SU-DHL-6 (cell line): ENCODE measurements around the gene ANKRD30A.

Source experiments
- H2AFZ ChIP-seq: fragments of 200-600 bp; sonication (generic); 2 replicates; pipeline ENCODE4 v1.6.1; 2014; ENCODE audit warnings: low read depth, mild to moderate bottlenecking, moderate library complexity, mixed read lengths, antibody characterized with exemption, low read length; ENCODE audit not compliant: severe bottlenecking
- H3F3A ChIP-seq: fragments of 200-600 bp; shearing (Covaris generic); 2 replicates; pipeline ENCODE4 v1.6.0; 2016; ENCODE audit warnings: antibody characterized with exemption, mild to moderate bottlenecking; ENCODE audit not compliant: insufficient read depth
- H3K27ac ChIP-seq: fragments of 200-600 bp; sonication (generic); 2 replicates; pipeline ENCODE4 v1.5.1; 2016; ENCODE audit warnings: low read depth, mild to moderate bottlenecking, low read length, moderate library complexity, mixed read lengths
- H3K27me3 ChIP-seq: fragments of 200-600 bp; sonication (generic), shearing (Covaris generic); 2 replicates; pipeline ENCODE4 v1.6.0; 2014; ENCODE audit warnings: mild to moderate bottlenecking, low read length
- H3K36me3 ChIP-seq: fragments of 200-600 bp; sonication (generic); 2 replicates; pipeline ENCODE4 v1.6.1; 2014; ENCODE audit warnings: mild to moderate bottlenecking, low read length, mixed read lengths
- H3K4me2 ChIP-seq: fragments of 300-600, 200-600 bp; shearing (Covaris generic), sonication (generic); 2 replicates; pipeline ENCODE4 v1.6.0; 2014; ENCODE audit warnings: low read length, low read depth, mild to moderate bottlenecking; ENCODE audit not compliant: poor library complexity, severe bottlenecking
- H3K4me3 ChIP-seq: fragments of 200-600 bp; sonication (generic); 2 replicates; pipeline ENCODE4 v1.5.1; 2014; ENCODE audit warnings: antibody characterized with exemption, low read length, mild to moderate bottlenecking, mixed read lengths; ENCODE audit not compliant: insufficient read depth, poor library complexity, severe bottlenecking
- H3K79me2 ChIP-seq: fragments of 200-600 bp; sonication (generic); 2 replicates; pipeline ENCODE4 v1.6.1; 2014; ENCODE audit warnings: mild to moderate bottlenecking, low read length, moderate library complexity; ENCODE audit not compliant: insufficient read depth
- H3K9ac ChIP-seq: fragments of 200-600 bp; sonication (generic); 2 replicates; pipeline ENCODE4 v1.7.0; 2014; ENCODE audit warnings: mild to moderate bottlenecking, low read length
- H3K9me2 ChIP-seq: fragments of 200-600 bp; sonication (generic); replicated peaks from 2 replicates; pipeline ENCODE4 v1.6.1; 2014; ENCODE audit warnings: low read length; ENCODE audit not compliant: insufficient read depth
- H3K9me3 ChIP-seq: fragments of 200-600 bp; sonication (generic); 2 replicates; pipeline ENCODE4 v1.6.1; 2014; ENCODE audit warnings: low read length, mixed read lengths; ENCODE audit not compliant: insufficient read depth
- H4K20me1 ChIP-seq: fragments of 200-600 bp; sonication (generic); 2 replicates; pipeline ENCODE4 v1.6.1; 2014; ENCODE audit warnings: low read depth, mild to moderate bottlenecking, antibody characterized with exemption, low read length, moderate library complexity, mixed read lengths
- CTCF ChIP-seq: fragments of 200-600 bp; sonication (generic); IDR thresholded peaks from one replicate; pipeline ENCODE4 v1.5.1; 2017; ENCODE audit warnings: antibody characterized with exemption, mild to moderate bottlenecking, low read length, moderate library complexity; ENCODE audit not compliant: insufficient read depth, poor library complexity, severe bottlenecking
- EZH2phosphoT487 ChIP-seq: fragments of 200-600 bp; sonication (generic), shearing (Covaris generic); conservative IDR thresholded peaks from 2 replicates; pipeline ENCODE4 v1.6.1; 2018; ENCODE audit warnings: mild to moderate bottlenecking, antibody characterized with exemption, low read length, moderate library complexity, mixed read lengths

ANKRD30A gene

GRCh38 chr10:37222046-37222445, 96.6 kb downstream of the ANKRD30A start:
- no peak for TF ChIP-seq EZH2phosphoT487
- no peak for TF ChIP-seq CTCF
- Histone ChIP-seq H3K36me3 (no peaks in the 10 kb centered on the region), H3K27me3 (no peaks in the 10 kb centered on the region), H3K27ac (no peak overlapping the region), H3K9me3 (no peaks in the 10 kb centered on the region), H3K79me2 (no peaks in the 10 kb centered on the region), H3K9ac (no peak overlapping the region), H3F3A (no peaks in the 10 kb centered on the region), H3K4me2 (no peak overlapping the region), H3K4me3 (no peak overlapping the region), H4K20me1 (no peaks in the 10 kb centered on the region), H2AFZ (no peak overlapping the region), H3K9me2 (no peaks in the 10 kb centered on the region)

- Histone ChIP-seq H3K36me3 (no peaks in the 10 kb centered on the region), H3K4me3 (no peak overlapping the region), H4K20me1 (no peaks in the 10 kb centered on the region), H3K27me3 (no peaks in the 10 kb centered on the region), H3K27ac (no peak overlapping the region), H3K9me2 (no peaks in the 10 kb centered on the region), H3K4me2 (no peak overlapping the region), H3F3A (no peaks in the 10 kb centered on the region), H3K9ac (no peak overlapping the region), H3K9me3 (no peaks in the 10 kb centered on the region), H2AFZ (no peak overlapping the region), H3K79me2 (no peaks in the 10 kb centered on the region)
- TF ChIP-seq CTCF (no peak), EZH2phosphoT487 (no peak)
These were observed 99.8 kb downstream of the ANKRD30A start for GRCh38 chr10:37225163-37225562.

- no peak overlapping the region for H3K4me3 ChIP-seq
- no peak for TF ChIP-seq CTCF
- no peaks in the 10 kb centered on the region for H3F3A ChIP-seq
- H3K9me3 ChIP-seq = no peaks in the 10 kb centered on the region
- no peak overlapping the region for H3K9ac ChIP-seq
- H3K79me2 ChIP-seq = no peaks in the 10 kb centered on the region
- H3K4me2 ChIP-seq = no peak overlapping the region
- no peak overlapping the region for H3K27ac ChIP-seq
- no peaks in the 10 kb centered on the region for H3K27me3 ChIP-seq
- no peak overlapping the region for H2AFZ ChIP-seq
- H4K20me1 ChIP-seq = no peaks in the 10 kb centered on the region
- H3K36me3 ChIP-seq = no peaks in the 10 kb centered on the region
- no peaks in the 10 kb centered on the region for H3K9me2 ChIP-seq
These were observed 101.1 kb downstream of the ANKRD30A start for GRCh38 chr10:37226524-37226923.

GRCh38 chr10:37234692-37235091, 109.3 kb downstream of the ANKRD30A start:
- H3K9me2 ChIP-seq = no peaks in the 10 kb centered on the region
- no peaks in the 10 kb centered on the region for H3K79me2 ChIP-seq
- H3K36me3 ChIP-seq = no peaks in the 10 kb centered on the region
- no peak overlapping the region for H3K4me2 ChIP-seq
- no peak overlapping the region for H3K4me3 ChIP-seq
- no peaks in the 10 kb centered on the region for H3K9me3 ChIP-seq
- H3K27me3 ChIP-seq = no peaks in the 10 kb centered on the region
- H3K27ac ChIP-seq = no peak overlapping the region
- no peak for TF ChIP-seq EZH2phosphoT487
- no peak for TF ChIP-seq CTCF
- no peaks in the 10 kb centered on the region for H3F3A ChIP-seq
- H3K9ac ChIP-seq = no peak overlapping the region
- no peak overlapping the region for H2AFZ ChIP-seq
- no peaks in the 10 kb centered on the region for H4K20me1 ChIP-seq
